GM12873 (cell line): ENCODE results near the gene NDUFB2.

Source experiments
- CTCF ChIP-seq: IDR thresholded peaks from 2 replicates; pipeline ENCODE4 v1.5.1; 2012; ENCODE audit warnings: low read depth, mild to moderate bottlenecking, moderate library complexity, low read length, control low read depth; ENCODE audit not compliant: insufficient read depth; ENCODE audit errors: missing control alignments

The NDUFB2 gene

GRCh38 chr7:140679186-140679585, 17.3 kb upstream of the NDUFB2 start:
- no peak for TF ChIP-seq CTCF

GRCh38 chr7:140680886-140681285, 15.6 kb upstream of the NDUFB2 start:
- no peak for TF ChIP-seq CTCF

GRCh38 chr7:140681766-140682165, 14.7 kb upstream of the NDUFB2 start:
- TF ChIP-seq CTCF: no peak

- TF ChIP-seq CTCF: no peak
Observed at GRCh38 chr7:140683657-140684056, 12.9 kb upstream of the NDUFB2 start.

- no peak for TF ChIP-seq CTCF
Observed at GRCh38 chr7:140684066-140684950, 12.2 kb upstream of the NDUFB2 start.

GRCh38 chr7:140685407-140686087, 11.0 kb upstream of the NDUFB2 start:
- TF ChIP-seq CTCF: no peak

GRCh38 chr7:140686921-140687320, 9.6 kb upstream of the NDUFB2 start:
- TF ChIP-seq CTCF: no peak
